Activated T-cell treated with anti-CD3 and anti-CD28 coated beads, Interleukin-2, amount 50 U/mL, for 72 hours (primary cell): ENCODE results near the gene MATR3. TPM values are rescaled to one million over a fixed set of nuclear protein-coding genes. Genes with fewer than 3 reads are reported as not detected.
"Not testable (repeated sequence)": the region's sequence is repeated elsewhere in the genome, so short reads cannot be mapped to it uniquely, and the experiment has no call there.

Source experiments
- ATAC-seq, 2 donors: fragments of 150-1000 bp; cut with Tn5 transposase; replicated peaks in 1 of 2; 2 replicates each; pipeline ENCODE4 v1.10.0; 2021; ENCODE audit warnings: moderate library complexity in 2 of 2, mild to moderate bottlenecking in 1 of 2
- DNase-seq, 2 donors: peaks; one replicate each; pipeline ENCODE4 v3.0.0; 2021 to 2022; ENCODE audit warnings: mixed read lengths in 1 of 2
- H3K27ac Mint-ChIP-seq: one replicate; pipeline ENCODE4 v1.8.0; 2022; ENCODE audit warnings: mild to moderate bottlenecking, moderate library complexity, mixed read lengths
- H3K27me3 Mint-ChIP-seq: one replicate; pipeline ENCODE4 v1.8.0; 2022; ENCODE audit warnings: low read depth, mixed read lengths
- H3K36me3 Mint-ChIP-seq, 2 donors: one replicate each; pipeline ENCODE4 v1.8.0; 2022; ENCODE audit warnings: mixed read lengths in 2 of 2, mild to moderate bottlenecking in 1 of 2; ENCODE audit not compliant: insufficient read depth in 2 of 2
- H3K4me1 Mint-ChIP-seq: one replicate; pipeline ENCODE4 v1.8.0; 2022; ENCODE audit warnings: low read depth, mixed read lengths
- H3K4me3 Mint-ChIP-seq, 2 donors: one replicate each; pipeline ENCODE4 v1.8.0; 2022; ENCODE audit warnings: mild to moderate bottlenecking in 2 of 2, mixed read lengths in 2 of 2, moderate library complexity in 2 of 2
- H3K9me3 Mint-ChIP-seq, 2 donors: one replicate each; pipeline ENCODE4 v1.8.0; 2022; ENCODE audit warnings: mixed read lengths in 2 of 2
- total RNA-seq, 2 donors: library from RNA; stranded (reverse); gene quantifications; one replicate each; pipeline ENCODE4 v1.2.3, GENCODE V29; 2022

The MATR3 gene
- total RNA-seq, 2 donors from 2014 or later = 124 to 164 TPM

- H3K27me3 Mint-ChIP-seq = peaks cover 11% of the 10 kb centered on the region
- H3K9me3 Mint-ChIP-seq = no peaks in the 10 kb centered on the region
- DNase-seq (no peak), ATAC-seq (no peak)
- peaks cover 23% of the 10 kb centered on the region for H3K4me1 Mint-ChIP-seq
- no peak overlapping the region for H3K27ac Mint-ChIP-seq
- no peak overlapping the region for H3K4me3 Mint-ChIP-seq
- H3K36me3 Mint-ChIP-seq = no peaks in the 10 kb centered on the region
These were observed 28.5 kb upstream of the MATR3 start for GRCh38 chr5:139265001-139265400.

GRCh38 chr5:139266236-139266635 is 27.3 kb upstream of the MATR3 start:
- no peaks in the 10 kb centered on the region for H3K27me3 Mint-ChIP-seq
- no peak for DNase-seq
- H3K27ac Mint-ChIP-seq = no peak overlapping the region
- ATAC-seq = no peak
- H3K4me1 Mint-ChIP-seq = peaks cover 35% of the 10 kb centered on the region
- no peaks in the 10 kb centered on the region for H3K9me3 Mint-ChIP-seq
- no peaks in the 10 kb centered on the region for H3K36me3 Mint-ChIP-seq
- H3K4me3 Mint-ChIP-seq = no peak overlapping the region

DNA sequence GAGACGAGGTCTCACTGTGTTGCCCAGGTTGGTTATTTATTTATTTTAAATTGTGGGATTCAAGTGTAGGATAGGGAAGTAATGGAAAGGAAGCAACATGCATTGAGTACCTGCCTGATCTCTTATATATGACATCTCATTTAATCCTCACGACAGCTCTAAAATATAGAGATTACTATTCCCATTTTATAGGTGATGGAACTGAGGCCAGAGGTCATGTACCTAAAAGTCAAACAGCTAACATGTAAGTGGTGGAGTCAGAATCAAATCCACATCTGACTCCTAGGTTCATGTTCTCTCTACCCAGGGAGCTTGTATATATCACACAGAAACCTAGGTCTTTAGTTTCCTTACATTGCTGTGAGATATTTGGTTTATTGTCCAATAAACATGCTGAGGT is 26.1 kb upstream of the MATR3 start:
- no peaks in the 10 kb centered on the region for H3K9me3 Mint-ChIP-seq
- no peak overlapping the region for H3K4me3 Mint-ChIP-seq
- H3K36me3 Mint-ChIP-seq = no peaks in the 10 kb centered on the region
- peaks cover 35% of the 10 kb centered on the region for H3K4me1 Mint-ChIP-seq
- ATAC-seq (no peak), DNase-seq (no peak)
- no peaks in the 10 kb centered on the region for H3K27me3 Mint-ChIP-seq
- H3K27ac Mint-ChIP-seq = no peak overlapping the region

DNA sequence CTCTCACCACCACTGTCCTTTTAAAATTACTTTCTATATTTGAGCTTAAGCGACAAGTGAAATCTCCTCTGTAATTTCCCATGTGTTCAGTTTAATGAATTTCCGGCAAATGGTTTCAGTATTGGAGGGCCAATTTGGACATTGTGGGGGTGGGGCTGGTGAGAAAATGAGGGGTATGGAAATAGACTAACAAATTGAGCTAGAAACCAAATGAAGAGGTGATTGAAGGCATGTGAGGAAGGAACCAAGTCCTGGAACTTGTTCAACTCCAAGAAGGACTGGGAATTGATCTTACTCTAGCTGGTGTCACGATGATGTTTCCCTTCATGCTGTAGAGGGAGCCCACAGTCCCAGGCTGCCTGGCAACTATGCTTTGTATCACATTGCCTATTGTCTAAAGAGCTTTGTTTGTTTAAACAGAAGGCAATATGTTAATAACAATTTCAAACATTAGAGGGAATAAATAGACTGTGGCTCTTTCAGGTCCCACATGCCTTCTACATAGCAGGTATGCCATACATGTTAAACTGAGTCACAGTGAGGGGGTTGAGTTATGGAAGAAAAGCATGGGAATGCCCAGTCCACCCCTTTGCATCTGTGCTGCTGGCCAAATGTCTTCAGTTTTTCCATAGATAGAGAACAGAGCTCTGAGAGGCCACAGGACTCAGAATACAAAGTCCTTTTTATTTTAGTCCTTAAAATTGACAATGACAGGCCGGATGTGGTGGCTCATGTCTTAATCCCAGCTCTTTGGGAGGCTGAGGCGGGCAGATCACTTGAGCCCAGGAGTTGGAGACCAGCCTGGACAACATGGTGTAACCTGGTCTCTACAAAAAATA is 25.0 kb upstream of the MATR3 start:
- no peak overlapping the region for H3K4me3 Mint-ChIP-seq
- no peaks in the 10 kb centered on the region for H3K9me3 Mint-ChIP-seq
- no peaks in the 10 kb centered on the region for H3K36me3 Mint-ChIP-seq

DNA sequence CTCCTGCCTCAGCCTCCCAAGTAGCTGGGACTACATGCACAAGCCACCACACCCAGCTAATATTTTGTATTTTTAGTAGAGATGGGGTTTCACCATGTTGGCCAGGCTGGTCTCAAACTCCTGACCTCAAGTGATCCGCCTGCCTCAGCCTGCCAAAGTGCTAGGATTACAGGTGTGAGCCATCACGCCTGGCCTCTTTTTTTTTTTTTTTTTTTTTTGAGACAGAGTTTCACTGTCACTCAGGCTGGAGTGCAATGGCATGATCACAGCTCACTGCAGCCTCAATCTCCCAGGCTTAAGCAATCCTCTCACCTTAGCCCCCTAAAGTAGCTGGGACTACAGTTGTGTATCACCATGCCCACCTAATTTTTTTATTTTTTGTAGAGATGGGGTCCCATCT is 22.8 kb upstream of the MATR3 start:
- H3K36me3 Mint-ChIP-seq, H3K27me3 Mint-ChIP-seq, DNase-seq, ATAC-seq, H3K9me3 Mint-ChIP-seq, H3K4me3 Mint-ChIP-seq, H3K27ac Mint-ChIP-seq: not testable (repeated sequence)
- H3K4me1 Mint-ChIP-seq = peaks cover 49% of the 10 kb centered on the region

More for the DNA sequence above, 25.0 kb upstream of the MATR3 start:
- no peak overlapping the region for H3K27ac Mint-ChIP-seq
- ATAC-seq (no peak), DNase-seq (no peak)
- H3K4me1 Mint-ChIP-seq = peaks cover 37% of the 10 kb centered on the region
- no peaks in the 10 kb centered on the region for H3K27me3 Mint-ChIP-seq

- Mint-ChIP-seq H3K27ac (no peak overlapping the region), H3K36me3 (peaks cover 3% of the 10 kb centered on the region in 2 donors), H3K4me3 (no peak overlapping the region), H3K9me3 (no peaks in the 10 kb centered on the region), H3K27me3 (no peaks in the 10 kb centered on the region), H3K4me1 (peaks cover 56% of the 10 kb centered on the region)
- ATAC-seq (no peak), DNase-seq (no peak)
These were observed 22.1 kb upstream of the MATR3 start for GRCh38 chr5:139271201-139272027.

DNA sequence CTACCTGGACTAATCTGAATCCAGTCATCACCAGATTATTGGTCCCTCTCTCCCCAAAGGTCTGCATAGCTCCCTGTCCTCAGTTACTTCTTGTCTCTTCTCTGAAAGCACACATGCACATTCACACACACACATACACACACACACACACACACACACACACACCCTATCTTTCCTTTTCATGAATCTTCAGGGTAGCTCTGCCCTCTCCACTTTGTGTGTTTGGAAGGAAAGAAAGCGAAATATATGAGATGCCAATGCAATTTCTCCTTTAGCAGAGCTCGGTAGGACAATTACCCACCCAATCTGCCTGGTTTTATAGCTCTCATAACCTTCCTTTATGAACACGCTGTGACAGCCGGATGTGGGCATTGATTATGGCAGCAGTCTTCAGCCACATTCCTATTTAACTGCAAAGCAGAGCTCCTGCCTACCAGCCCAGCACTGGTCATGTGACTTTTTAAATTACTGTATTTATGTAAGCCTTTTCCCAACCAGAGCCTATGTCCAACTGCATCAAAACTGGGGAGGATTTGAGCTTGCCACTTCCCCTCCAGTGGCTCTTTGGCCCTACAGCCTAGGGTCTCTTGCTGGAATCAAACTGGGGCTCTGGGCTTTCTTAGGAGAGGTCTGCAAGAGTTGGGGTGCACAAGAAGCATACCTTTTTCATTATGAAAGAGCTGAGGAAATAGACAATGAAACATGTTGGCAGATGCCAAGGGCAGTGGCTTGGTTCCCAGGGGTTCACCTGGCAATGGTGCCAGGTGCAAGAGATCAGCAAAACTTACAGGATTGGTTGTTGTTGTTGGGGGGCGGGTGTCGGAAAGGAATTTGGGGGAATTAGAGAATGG is 20.8 kb upstream of the MATR3 start:
- ATAC-seq (no peak), DNase-seq (peak; percentile 20 to 29)
- Mint-ChIP-seq H3K9me3 (no peaks in the 10 kb centered on the region), H3K36me3 (peaks cover 3 to 6% of the 10 kb centered on the region in 2 donors), H3K4me3 (peak overlapping the region; percentile 92 to 95), H3K4me1 (peaks cover 69% of the 10 kb centered on the region), H3K27me3 (no peaks in the 10 kb centered on the region), H3K27ac (peak overlapping the region; percentile 15)

DNA sequence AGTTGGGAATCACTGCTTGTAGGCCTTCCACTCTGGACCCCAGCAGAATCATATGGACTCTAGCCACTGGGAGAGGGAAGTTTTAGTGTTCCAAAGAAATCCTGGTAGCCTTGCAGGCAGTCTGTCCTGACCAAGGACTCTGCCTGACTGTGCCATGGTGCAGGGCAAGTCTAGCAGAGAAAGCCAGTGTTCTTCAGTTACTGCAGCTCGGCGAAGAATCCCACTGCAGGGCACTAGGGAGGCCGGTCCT is 20.3 kb upstream of the MATR3 start:
- H3K27me3 Mint-ChIP-seq = no peaks in the 10 kb centered on the region

GRCh38 chr5:139273572-139274289 is 19.8 kb upstream of the MATR3 start:
- H3K4me1 Mint-ChIP-seq = peaks cover 78% of the 10 kb centered on the region
- no peaks in the 10 kb centered on the region for H3K27me3 Mint-ChIP-seq

More for the DNA sequence above, 20.3 kb upstream of the MATR3 start:
- peak overlapping the region; percentile 66 for H3K27ac Mint-ChIP-seq
- no peaks in the 10 kb centered on the region for H3K9me3 Mint-ChIP-seq
- peaks cover 3 to 6% of the 10 kb centered on the region in 2 donors for H3K36me3 Mint-ChIP-seq
- H3K4me1 Mint-ChIP-seq = peaks cover 74% of the 10 kb centered on the region
- H3K4me3 Mint-ChIP-seq = peak overlapping the region; percentile 92 to 95
- DNase-seq (no peak), ATAC-seq (peak in 1 of 2 donors; percentile 27)

GRCh38 chr5:139275536-139275935 is 18.0 kb upstream of the MATR3 start:
- Mint-ChIP-seq H3K36me3 (peaks cover 8 to 11% of the 10 kb centered on the region in 2 donors), H3K27ac (peak overlapping the region; percentile 20), H3K4me3 (peak overlapping the region; percentile 88 to 95), H3K27me3 (no peaks in the 10 kb centered on the region), H3K4me1 (peaks cover 87% of the 10 kb centered on the region), H3K9me3 (no peaks in the 10 kb centered on the region)
- ATAC-seq (no peak), DNase-seq (no peak)

More at GRCh38 chr5:139273572-139274289, 19.8 kb upstream of the MATR3 start:
- peak overlapping the region; percentile 70 for H3K27ac Mint-ChIP-seq
- peaks cover 3 to 6% of the 10 kb centered on the region in 2 donors for H3K36me3 Mint-ChIP-seq
- no peaks in the 10 kb centered on the region for H3K9me3 Mint-ChIP-seq
- H3K4me3 Mint-ChIP-seq = peak overlapping the region; percentile 92 to 95
- DNase-seq = peak; percentile 92 to 96
- ATAC-seq = peak; percentile 93 to 95

GRCh38 chr5:139275956-139276355 is 17.6 kb upstream of the MATR3 start:
- Mint-ChIP-seq H3K36me3 (peaks cover 8 to 13% of the 10 kb centered on the region in 2 donors), H3K4me3 (peak overlapping the region; percentile 88 to 95), H3K9me3 (no peaks in the 10 kb centered on the region), H3K4me1 (peaks cover 87% of the 10 kb centered on the region), H3K27ac (peak overlapping the region; percentile 20), H3K27me3 (no peaks in the 10 kb centered on the region)
- DNase-seq (no peak), ATAC-seq (peak; percentile 16 to 25)

DNA sequence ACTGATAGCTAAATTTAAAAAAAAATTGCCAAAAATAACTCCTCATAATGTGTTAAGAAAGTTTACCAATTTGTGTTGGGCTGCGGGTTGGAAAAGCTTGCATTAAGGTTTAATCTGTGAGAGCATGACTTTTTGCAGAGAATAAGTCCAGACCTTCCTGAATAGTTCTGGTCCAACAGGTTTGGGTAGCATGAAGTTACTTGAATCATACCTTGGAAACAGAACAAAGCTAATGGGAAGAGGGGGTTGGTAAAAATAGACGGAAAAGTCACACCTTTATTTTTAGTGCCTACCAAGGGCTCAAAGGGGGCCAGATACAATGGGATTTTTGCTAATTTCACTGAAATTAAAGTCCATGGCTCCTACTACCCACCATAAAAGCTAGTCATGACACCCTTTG is 17.1 kb upstream of the MATR3 start:
- ATAC-seq (no peak), DNase-seq (no peak)
- peaks cover 84% of the 10 kb centered on the region for H3K4me1 Mint-ChIP-seq
- peaks cover 8 to 17% of the 10 kb centered on the region in 2 donors for H3K36me3 Mint-ChIP-seq
- H3K27ac Mint-ChIP-seq = peak overlapping the region; percentile 93
- H3K9me3 Mint-ChIP-seq = no peaks in the 10 kb centered on the region
- no peaks in the 10 kb centered on the region for H3K27me3 Mint-ChIP-seq
- H3K4me3 Mint-ChIP-seq = peak overlapping the region; percentile 88 to 95
